GM10248 (cell line): ENCODE results near the gene ANO2.

Experiments used
- CTCF ChIA-PET: fragments of 300-600 bp; sonication (Branson Sonifier 250); formaldehyde crosslinking; extraction: SDS; loops from one replicate; lab custom pipeline; 2021; ENCODE audit warnings: antibody characterized with exemption; lab: Yijun Ruan, JAX
- POLR2A ChIA-PET: fragments of 350-650 bp; sonication (Branson Sonifier 250); formaldehyde crosslinking; extraction: SDS; loops from one replicate; lab custom pipeline; 2020; ENCODE audit warnings: antibody characterized with exemption; lab: Yijun Ruan, JAX
- DNase-seq: peaks from one replicate; pipeline ENCODE4 v3.0.0; 2012; ENCODE audit errors: extremely low spot score
- TF ChIP-seq, protein P1 (sequence below): IDR thresholded peaks from 2 replicates; pipeline ENCODE4 v1.5.1; 2012; ENCODE audit warnings: mild to moderate bottlenecking, low read depth; ENCODE audit errors: extremely low read depth, missing control alignments, control extremely low read depth

The ANO2 gene

GRCh38 chr12:5864972-5865371 is 80.1 kb downstream of the ANO2 start:
- POLR2A ChIA-PET, result no interaction called here
- CTCF ChIA-PET, result no interaction called here
- TF ChIP-seq, protein P1, sequence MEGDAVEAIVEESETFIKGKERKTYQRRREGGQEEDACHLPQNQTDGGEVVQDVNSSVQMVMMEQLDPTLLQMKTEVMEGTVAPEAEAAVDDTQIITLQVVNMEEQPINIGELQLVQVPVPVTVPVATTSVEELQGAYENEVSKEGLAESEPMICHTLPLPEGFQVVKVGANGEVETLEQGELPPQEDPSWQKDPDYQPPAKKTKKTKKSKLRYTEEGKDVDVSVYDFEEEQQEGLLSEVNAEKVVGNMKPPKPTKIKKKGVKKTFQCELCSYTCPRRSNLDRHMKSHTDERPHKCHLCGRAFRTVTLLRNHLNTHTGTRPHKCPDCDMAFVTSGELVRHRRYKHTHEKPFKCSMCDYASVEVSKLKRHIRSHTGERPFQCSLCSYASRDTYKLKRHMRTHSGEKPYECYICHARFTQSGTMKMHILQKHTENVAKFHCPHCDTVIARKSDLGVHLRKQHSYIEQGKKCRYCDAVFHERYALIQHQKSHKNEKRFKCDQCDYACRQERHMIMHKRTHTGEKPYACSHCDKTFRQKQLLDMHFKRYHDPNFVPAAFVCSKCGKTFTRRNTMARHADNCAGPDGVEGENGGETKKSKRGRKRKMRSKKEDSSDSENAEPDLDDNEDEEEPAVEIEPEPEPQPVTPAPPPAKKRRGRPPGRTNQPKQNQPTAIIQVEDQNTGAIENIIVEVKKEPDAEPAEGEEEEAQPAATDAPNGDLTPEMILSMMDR, result no peak
- no peak for DNase-seq

DNA sequence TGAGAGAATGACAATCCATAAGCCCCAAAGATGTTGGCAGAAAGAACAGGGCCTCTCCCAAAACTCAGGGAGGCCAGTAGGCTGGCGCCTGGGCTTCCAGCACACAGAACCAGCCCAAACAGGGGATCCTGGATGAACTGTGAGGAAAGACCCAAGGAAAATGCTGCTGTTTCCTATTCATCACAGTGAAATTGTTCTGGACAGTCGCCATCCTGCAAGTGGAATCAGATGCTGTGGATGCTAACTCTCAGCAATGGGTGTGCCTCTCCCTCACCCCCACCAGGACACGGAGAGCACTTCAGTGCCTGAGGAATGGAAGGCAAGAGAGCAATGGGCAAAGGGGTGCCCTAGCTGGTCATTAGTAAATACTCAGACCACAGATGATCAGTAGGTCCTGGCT is 80.8 kb downstream of the ANO2 start:
- ChIA-PET CTCF (no interaction called here), POLR2A (no interaction called here)
- no peak for DNase-seq
- TF ChIP-seq, protein P1, result no peak

DNA sequence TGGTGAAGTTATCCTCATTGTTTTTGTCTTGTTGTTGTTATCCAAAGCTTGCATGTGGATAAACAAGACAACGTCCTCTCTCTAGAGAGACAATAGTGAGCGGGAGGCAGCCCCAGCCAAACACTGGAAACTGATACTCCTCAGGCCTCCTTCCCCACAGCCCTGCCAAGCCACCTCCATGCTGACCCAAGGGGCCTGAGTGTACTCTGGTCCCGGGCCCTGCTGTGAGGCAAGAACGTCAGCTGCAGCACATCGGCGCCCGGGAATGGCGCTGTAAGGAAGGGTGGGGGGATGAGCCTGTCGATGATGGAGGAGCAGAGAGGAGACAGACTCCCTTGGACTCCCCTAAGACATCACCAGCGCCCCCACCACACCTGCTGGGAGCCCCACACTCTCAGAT is 83.6 kb downstream of the ANO2 start:
- no peak for DNase-seq
- TF ChIP-seq, protein P1, result no peak
- ChIA-PET POLR2A (no interaction called here), CTCF (no interaction called here)

DNA sequence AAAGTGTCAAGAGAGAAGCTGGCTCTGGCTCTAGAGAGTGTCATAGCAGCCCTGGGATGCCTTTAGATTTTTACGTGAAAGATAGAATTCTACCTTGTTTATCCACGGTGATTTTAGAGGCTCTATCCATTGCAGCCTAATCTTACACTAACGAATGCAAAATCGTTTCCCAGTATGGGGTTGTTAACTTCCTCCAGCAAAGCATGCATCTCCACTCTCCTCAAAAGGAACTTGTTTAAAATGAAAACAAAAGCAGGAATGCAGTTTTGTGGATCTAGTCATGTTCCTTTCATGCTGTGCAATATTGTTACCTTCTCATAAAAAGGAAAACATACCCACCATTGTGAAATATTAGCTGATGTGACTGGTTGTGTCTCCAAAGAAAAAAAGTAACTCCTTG is 88.4 kb downstream of the ANO2 start:
- DNase-seq, result no peak
- TF ChIP-seq, protein P1, result no peak
- CTCF ChIA-PET, result no interaction called here
- POLR2A ChIA-PET, result no interaction called here

- TF ChIP-seq, protein P1, result no peak
- DNase-seq, result no peak
- CTCF ChIA-PET, result no interaction called here
These were observed 98.1 kb downstream of the ANO2 start for GRCh38 chr12:5846950-5847349.

DNA sequence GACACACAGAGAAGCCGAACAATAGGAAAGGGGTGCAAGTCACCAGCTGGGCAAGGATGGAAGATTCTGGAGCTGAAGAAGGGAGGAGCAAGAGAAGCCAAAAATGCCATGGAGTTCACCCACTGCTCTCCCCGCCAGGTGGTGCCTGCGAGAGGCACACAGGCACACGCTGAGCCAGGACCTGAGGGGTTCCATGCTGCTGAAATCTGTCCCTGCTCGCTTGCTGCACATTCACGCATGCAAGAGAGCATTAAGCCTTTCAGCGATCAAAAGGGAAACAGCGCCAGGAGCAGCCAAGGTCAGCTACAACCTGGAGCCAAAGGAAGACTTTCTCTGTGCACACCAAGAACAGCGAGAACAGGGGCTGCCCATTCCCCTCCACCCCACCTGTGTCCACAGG is 104.1 kb downstream of the ANO2 start:
- POLR2A ChIA-PET, result no interaction called here
- TF ChIP-seq, protein P1, result no peak
- no peak for DNase-seq
- CTCF ChIA-PET, result no interaction called here

More at GRCh38 chr12:5846950-5847349, 98.1 kb downstream of the ANO2 start:
- POLR2A ChIA-PET, result no interaction called here

DNA sequence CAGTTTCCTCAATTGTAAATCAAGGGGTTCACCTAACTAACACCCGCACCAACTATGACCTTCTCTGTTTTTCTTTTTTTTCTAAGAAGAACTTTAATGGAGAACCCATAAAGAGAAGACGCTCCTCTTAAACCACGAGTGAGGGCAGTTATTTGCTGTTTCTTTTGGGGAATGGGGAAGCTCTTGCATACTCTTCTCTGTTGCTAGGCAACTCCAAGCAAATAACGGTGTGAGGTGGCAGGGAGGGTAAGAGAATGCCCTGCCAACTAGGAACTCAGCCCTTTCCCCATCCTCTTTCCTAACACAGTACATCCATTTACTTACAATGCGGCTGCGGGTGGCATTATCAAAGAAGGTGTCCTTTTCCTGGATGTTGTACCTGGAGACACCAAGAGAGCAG is 114.9 kb downstream of the ANO2 start:
- TF ChIP-seq, protein P1, result no peak
- ChIA-PET CTCF (no interaction called here), POLR2A (no interaction called here)
- DNase-seq, result no peak
